NCI-H1694 treated with DMSO at 0.1 percent for 48 hours (cell line): ENCODE measurements around the gene NR2F2.

ENCODE experiments used
- DNase-seq: peaks from one replicate; lab custom pipeline; 2025; lab: John Stamatoyannopoulos, UW

Gene NR2F2

GRCh38 chr15:96330450-96331143 lies at the start of gene NR2F2:
TSS of gene NR2F2 (plus strand) at chr15:96330700. CDS start at chr15:96332106, 1,406 bp downstream.
- DNase-seq: peak; percentile 50

GRCh38 chr15:96285305-96285704 lies 45.2 kb upstream of the NR2F2 start:
- no peak for DNase-seq

DNA sequence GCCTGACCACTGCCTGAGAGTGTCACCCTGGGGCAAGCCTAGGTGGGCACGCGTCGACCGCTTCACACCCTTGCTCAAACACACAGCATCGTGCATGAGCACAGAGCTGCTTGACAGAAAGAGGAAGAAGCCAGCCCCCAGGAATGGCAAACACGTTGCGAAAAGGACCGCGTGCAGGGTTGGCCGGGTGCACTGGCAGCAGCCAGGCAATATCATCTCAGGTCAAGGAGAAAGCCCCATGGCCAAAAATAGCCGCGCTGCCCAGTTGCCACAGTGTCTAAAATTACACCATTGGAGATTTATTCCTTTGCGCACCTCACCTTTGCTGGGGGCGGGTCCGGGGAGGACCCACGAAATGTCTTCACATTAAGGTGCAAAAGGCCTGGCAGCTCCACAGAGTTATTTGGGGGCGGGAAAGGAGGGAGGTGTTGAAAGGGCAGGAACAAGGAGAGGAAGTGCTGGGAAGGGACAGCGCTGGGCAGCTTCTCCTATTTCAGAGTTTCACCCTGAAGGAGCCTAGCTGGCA lies 44.7 kb upstream of the NR2F2 start:
- DNase-seq: no peak

DNA sequence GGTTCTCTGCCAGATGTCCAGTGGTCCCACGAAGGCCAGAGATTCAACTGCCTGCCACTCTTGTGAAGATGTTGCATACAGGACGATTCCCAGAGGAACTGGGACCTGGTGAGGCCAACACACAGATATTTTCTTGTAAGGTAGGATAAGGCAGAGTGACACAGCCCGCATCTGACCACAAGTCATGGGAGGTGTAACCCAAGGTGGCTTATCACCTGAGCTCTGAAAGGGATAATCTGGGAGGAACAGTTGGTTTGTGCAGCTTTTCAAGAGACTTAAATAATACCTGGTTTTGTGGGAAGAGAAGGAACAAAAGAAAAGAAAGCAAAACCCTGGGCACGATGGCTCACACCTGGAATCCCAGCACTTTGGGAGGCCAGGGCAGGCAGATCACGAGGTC lies 39.8 kb upstream of the NR2F2 start:
- DNase-seq: no peak

GRCh38 chr15:96292635-96293034 lies 37.9 kb upstream of the NR2F2 start:
- no peak for DNase-seq

DNA sequence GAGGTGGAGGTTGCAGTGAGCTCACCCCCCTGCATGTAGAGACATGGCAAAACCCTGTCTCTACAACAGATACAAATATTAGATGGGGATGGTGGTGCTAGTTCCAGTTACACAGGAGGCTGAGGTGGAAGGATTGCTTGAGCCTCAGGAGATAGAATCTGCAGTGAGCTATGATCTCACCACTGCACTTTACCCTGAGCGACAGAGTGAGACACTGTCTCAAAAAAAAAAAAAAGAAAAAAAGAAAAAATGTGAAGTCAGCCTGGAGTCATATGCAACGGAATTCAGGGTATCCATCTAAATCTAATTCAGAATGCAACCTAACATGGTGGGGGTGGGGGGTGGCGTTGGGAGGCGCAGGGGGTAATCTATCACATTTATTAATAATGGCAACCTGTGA lies 37.1 kb upstream of the NR2F2 start:
- no peak for DNase-seq

- no peak for DNase-seq
Observed at GRCh38 chr15:96294766-96295165, 35.7 kb upstream of the NR2F2 start.

DNA sequence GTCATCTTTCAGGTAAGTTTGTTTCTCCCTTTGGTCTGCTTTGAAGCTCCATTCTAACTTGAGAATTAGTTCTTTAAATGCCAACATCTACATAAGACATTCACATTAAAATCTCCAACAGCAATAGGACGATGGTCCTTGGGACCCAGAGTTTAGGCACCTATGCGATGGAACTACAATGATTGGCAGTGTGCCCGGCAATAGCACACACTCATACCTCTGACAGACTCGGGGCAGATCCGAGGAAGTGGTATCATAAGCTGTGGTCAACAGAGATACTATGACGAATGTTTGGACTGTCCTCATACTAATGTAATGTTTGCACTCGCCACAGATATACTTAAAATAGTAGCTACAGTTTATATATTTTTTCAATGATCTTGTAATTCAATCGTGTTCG lies 34.2 kb upstream of the NR2F2 start:
- no peak for DNase-seq

DNA sequence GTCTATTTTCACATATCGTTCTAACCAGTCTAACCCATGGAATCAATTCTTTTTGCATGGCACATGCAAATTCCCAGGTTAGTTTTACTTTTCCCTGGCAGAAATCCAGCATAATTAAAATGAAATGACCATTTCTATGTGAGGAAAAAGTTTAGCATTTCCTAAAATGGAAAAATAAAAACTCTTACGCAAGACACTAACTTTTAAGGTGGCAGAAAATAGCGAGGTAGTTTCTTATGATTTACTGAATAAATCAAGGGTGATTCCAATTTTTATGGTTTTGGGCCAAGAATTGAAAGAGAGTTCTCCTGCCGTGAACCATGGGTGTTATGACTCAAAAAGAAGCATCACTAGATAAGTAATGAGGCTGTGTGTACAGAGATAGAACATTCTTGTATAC lies 32.7 kb upstream of the NR2F2 start:
- no peak for DNase-seq

- no peak for DNase-seq
Observed at GRCh38 chr15:96298217-96298616, 32.3 kb upstream of the NR2F2 start.

GRCh38 chr15:96300836-96301235 lies 29.7 kb upstream of the NR2F2 start:
- DNase-seq: no peak

DNA sequence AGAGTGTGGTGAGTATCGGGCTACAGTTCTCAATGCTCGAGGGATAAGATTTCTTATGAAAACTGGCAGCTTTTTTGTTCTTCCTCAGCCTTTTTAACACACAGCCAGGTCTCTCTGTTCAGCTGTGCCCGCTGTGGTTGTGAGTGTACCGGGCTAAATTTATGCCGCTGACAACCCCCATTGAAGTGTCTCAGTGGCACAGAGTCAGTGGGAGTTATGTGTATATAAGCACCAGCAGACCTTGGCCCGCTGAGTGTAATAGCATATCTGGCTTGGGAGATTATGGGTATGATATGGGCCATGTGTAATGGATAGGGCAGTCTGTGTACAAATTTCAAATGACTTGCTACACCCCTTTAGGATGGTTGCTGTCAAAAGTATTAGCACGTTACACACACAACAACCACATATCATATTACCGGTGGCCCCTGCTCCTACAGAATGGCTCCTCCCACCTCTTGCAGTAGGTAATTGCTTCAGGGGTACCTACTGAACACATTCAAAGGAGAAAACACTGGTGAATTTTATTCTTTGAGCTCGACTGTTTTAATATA lies 26.9 kb upstream of the NR2F2 start:
- no peak for DNase-seq

DNA sequence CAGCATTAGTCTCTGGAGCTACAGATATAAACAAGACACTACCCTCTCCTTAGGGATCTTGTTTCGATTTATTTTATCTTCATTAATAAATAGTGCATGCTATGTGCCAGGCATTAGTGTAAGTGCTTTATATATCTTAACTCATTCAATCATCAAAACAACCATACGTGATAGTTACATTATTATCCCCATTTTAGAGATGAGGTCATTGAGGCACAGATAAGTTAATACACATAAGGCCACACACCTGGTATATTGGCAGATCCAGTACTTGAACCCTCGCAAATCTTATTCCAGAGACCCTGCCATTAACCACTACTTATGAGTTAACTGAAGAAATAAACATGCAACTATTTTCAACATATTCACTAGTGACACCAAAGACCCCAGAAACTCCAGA lies 25.7 kb upstream of the NR2F2 start:
- DNase-seq: no peak

DNA sequence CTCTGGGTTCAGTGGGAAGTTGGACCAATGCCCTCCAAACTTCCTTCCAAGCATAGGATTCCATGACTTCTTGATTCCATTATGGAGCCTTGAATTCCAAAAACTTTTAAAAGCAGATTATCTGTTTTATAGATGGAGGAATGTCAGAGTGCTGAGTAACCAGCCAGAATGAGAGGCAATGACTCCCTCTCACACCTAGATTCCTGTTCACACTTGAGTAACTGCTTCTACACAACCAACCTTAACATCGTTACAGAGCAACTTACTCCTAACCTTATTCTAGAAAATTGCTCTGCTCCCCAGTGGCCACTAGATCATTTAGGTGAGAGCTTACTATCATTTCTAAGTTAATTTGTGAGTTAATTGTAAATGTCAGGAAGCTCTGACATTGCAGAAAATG lies 24.2 kb upstream of the NR2F2 start:
- no peak for DNase-seq

DNA sequence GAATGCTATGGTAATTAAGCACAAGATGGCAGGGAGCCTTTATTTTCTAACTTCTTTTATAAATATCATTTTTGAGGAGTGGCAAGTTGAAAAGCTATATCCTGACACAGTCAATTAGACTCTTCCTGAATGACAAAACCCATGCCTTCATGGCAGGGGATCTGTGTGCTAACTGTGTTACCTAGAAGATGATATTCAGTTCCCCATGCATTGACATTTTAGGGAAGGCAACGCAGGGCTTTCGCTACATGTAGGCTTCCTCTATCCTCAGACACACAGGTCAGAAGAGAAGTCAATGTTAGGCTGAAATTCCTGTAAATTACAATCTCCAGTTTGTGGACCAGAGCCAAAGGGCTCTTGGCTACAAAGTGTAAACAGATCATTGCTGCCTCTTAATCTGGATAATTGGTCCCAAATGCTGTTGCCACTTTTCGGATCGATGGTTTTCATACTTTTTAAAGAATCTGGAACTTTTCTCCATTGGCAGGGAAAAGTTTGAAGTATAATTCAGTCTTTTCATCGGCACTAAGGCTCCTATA lies 22.6 kb upstream of the NR2F2 start:
- no peak for DNase-seq

- DNase-seq: no peak
Observed at GRCh38 chr15:96309143-96309660, 21.3 kb upstream of the NR2F2 start.

- no peak for DNase-seq
Observed at GRCh38 chr15:96311256-96311955, 19.1 kb upstream of the NR2F2 start.

- no peak for DNase-seq
Observed at GRCh38 chr15:96311956-96312294, 18.6 kb upstream of the NR2F2 start.

DNA sequence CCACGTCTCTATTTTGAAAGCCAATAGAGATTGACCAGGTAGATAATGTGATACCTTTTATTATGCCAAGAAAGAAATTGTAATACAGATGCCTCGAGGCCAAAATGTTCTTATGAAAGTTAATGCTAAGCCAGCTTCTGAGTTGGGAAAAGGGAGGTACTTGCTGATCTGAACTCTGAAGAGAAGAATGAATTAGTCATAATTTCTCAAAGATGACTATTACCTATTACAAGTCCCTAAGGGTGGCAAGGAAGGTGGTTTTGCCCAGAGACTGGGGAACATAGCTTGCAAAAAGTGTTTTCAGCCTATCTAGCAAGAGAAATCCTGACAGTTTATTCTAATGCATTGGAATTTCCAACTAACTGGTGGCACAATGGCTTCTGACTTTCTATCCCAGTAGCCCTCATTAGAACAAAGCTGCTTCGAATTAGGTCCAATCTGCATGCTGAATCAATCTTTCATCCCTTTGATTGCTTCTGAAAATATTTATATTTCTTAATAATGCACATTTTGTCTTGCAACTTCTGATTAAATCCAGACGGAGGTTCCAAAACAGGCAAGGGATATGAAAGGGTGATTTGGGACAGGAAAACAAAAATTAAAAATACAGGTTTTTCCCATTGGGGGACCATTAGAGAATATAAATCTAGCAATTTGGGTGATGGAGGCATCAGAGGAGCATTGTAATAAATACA lies 17.7 kb upstream of the NR2F2 start:
- DNase-seq: no peak

GRCh38 chr15:96314518-96314917 lies 16.0 kb upstream of the NR2F2 start:
- DNase-seq: no peak

GRCh38 chr15:96314963-96315362 lies 15.5 kb upstream of the NR2F2 start:
- no peak for DNase-seq

DNA sequence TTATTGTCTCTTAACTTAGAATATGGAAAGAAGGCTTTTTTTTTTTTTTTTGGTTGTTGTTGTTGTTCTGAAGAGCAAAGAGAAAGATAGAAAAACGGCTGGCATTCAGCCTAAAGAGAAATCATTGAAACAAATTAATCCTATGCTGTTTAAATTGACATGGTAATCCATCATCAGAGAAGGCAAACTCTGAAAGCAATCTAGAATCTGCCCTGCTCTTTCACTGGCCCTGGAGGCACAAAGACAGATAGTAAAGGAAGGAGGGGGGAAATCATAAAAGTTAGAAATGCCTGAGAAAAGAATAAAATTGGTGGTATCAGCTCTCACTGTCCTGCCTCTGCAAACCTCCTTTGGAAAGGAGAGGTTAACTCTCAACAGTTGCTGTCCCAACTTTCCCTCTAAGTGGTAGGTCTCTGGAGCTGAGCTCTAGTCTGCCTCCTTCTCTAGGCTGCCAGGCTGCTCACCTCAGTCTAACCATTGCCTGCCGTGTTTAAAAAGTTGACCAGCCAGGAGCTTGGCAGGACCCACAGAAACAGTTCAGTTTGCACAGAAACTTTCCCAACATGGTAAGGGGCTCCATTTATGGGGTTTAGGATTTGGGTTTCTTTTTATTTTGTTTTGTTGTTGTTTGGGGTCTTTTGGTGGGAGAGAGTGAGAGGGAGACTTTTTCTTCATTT lies 13.4 kb upstream of the NR2F2 start:
- no peak for DNase-seq
